Stimulated activated CD4-positive, alpha-beta T cell treated with anti-CD3 and anti-CD28 coated beads, Interleukin-4, amount 100 ng/mL, for 1 hour (primary cell): Measurements from ENCODE around the gene LDAF1.
"Not testable (repeated sequence)": the region's sequence is repeated elsewhere in the genome, so short reads cannot be mapped to it uniquely, and the experiment has no call there.

Experiments
- DNase-seq: peaks from one replicate; pipeline ENCODE4 v3.0.0-alpha.2; 2020

Gene LDAF1

DNA sequence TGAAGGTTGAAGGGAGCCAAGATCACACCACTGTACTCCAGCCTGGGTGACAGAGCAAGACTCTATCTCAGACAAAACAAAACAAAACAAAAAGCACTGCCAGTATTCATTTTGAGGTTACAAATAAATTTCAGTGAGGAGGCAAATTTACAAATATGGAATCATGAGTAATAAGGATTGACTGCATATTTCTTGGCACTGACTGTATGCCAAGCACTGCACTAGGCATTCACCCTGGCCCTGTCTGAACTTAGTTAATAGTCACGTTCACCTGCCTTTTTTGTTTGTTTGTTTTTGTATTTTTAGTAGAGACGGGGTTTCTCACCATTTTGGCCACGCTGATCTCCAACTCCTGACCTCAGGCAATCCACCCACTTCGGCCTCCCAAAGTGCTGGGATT, 5.1 kb downstream of the LDAF1 start:
- DNase-seq = no peak

DNA sequence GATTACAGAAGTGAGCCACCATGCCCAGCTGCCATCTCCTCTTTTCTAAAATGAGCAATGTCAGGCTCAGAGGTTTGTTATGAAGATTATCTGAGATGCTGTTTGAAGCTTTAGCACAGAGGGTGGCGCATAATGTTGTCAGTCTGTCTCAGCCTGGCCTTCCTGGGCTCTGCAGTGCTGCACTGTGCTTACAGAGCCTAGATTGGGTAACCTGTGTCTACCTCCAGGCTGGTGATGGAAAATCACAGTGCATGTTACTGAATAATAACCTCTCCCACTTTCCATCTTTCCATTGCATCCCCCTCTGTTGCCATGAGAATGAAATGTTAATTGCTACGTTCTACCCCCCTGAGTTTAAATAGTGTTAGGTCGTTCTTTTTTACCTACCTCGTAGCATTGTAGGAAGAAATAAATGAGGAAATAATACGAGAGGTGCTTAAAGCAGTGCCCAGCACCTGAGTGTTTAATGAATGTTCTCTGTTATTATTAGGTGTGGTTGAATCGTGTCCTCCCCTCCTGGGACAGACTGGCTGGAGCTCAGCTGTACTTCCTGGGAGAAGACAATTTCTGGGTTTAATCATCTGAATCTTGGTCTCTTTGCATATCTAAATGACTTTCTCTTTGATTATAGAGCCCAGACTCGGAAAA, 6.2 kb downstream of the LDAF1 start:
- no peak for DNase-seq

DNA sequence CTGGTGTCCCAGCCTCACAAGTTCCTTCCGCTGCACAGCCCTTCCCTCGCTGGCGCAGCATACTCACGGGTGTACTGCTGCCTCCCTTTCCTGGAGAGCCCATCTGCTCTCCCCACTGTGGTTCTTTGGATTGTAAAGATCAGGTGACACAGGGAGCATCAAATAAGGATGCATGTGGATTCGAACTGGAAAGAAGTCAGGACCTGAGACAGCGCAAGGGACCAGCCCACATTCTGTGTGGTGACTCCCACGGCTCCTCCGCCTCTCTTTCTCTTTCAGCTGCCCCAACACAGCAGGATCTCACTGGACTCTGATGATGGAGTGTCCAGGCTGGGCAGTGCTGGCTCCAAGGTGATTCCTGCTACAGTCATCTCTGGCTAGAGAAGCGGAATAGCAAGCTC, 8.1 kb downstream of the LDAF1 start:
- DNase-seq = no peak

DNA sequence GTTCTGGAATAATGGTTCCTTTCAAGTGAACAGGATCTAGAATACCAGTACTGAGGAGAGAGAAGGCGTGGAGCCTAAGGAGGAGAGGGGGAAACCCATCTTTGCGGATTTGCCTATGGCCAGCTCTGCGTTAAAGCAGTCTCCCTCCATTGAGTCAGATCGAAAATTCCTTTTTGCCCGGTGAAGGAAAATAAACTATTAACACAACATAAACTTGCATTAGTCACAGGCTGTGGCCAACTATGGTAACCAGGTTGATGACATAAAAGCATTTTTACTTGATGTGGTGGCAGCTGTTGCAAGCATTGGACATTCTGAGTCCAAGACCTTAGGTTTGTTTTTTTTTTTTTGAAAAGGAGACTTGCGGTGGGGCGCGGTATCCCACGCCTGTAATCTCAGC, 8.9 kb downstream of the LDAF1 start:
- DNase-seq = no peak

DNA sequence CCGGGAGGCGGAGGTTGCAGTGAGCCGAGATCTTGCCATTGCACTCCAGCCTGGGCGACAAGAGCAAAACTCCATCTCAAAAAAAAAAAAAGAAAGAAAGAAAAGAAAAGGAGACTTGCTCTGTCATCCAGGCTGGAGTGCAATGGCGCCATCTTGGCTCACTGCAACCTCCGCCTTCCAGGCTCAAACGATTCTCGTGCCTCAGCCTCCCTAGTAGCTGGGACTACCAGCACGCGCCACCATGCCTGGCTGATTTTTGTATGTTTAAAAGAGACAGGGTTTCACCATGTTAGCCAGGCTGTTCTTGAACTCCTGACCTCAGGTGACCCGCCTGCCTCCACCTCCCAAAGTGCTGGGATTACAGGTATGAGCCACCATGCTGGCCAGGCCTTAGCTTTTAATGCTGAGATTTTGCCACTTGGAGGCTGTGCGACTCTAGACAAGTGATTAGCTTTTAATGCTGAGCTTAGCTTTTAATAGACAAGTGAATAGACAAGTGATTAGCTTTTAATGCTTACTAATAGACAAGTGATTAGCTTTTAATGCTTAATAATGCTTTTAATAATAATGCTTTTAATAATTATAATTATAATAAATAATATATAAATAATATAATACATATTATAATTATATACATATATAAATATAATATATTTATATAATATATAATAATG, 9.6 kb downstream of the LDAF1 start:
- DNase-seq = no peak

DNA sequence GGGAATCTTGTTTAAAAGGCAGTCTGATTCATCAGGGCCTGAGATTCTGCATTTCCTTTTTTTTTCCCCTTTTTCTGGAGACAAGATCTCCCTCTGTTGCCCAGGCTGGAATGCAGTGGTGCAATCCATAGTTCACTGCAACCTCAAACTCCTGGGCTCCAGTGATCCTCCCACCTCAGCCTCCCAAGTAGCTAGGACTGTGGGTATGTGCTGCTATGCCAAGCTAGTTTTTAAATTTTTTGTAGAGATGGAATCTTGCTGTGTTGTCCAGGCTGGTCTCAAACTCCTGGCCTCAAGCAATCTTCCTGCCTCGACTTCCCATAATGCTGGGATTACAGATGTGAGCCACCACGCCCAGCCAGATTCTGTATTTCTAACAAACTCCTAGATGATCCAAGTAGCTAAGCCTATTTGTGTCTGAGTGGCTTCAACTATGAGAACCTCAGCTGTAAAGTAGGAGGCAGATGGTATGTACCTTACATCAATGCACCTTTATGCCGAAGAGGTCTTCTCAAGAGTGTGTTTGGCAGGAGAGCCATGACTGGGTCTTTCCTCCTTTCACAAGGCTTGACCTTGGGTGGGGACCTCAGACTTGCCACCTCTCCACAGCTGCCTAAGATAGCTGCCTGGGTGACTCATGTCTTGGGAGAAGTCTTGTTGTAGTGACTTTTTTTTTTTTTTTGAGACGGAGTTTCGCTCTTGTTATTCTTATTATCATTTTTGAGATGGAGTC, 10.9 kb downstream of the LDAF1 start:
- no peak for DNase-seq

DNA sequence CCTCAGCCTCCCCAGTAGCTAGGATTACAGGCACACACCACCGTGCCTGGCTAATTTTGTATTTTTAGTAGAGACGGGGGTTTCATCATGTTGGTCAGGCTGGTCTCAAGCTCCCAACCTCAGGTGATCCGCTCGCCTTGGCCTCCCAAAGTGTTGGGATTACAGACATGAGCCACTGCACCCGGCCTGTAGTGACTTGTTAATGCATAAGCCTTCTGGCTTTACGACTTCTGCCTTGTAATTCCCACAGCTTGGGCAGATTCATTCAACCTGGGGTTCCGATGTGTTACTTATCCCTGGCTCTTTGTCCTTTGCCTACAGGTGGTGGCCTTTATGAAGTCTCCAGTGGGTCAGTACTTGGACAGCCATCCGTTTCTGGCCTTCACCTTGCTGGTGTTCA, 11.6 kb downstream of the LDAF1 start:
- DNase-seq = not testable (repeated sequence)

DNA sequence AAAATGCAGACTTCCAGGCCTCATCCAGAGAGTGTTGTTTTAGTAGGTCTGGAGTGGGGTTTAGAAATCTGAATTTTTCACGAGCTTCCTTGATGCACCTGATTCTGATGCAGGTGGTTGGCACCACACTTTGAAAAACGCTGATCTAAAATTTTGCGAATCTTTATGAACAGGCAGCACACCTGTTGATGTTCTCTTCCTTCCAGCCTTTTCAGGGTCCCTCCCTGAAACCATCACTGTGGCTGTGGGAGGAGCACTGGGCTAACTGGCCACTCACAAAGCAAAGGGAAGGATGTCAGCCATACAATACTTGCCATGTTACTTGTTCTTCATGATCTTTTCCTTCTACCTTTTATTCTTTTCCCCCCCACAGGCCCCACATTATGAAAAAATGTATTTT, 14.2 kb downstream of the LDAF1 start:
- DNase-seq = no peak

DNA sequence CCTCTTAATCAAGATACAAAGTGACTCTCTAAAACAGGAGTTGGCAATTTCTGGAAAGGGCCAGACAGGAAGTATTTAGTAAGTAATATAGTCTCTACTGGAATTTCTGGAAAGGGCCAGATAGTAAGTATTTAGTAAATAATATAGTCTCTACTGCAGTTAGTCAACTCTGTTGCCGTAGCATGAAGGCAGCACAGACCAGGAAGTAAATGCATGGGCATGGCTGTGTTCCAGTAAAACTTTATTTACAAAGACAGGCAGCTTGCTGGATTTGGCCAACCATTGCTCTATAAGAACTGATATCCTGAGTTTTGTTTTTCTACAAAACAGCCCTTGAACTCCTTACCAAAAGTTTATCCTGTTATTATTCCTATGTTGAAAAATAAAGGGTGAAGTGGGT, 16.9 kb downstream of the LDAF1 start:
- no peak for DNase-seq

DNA sequence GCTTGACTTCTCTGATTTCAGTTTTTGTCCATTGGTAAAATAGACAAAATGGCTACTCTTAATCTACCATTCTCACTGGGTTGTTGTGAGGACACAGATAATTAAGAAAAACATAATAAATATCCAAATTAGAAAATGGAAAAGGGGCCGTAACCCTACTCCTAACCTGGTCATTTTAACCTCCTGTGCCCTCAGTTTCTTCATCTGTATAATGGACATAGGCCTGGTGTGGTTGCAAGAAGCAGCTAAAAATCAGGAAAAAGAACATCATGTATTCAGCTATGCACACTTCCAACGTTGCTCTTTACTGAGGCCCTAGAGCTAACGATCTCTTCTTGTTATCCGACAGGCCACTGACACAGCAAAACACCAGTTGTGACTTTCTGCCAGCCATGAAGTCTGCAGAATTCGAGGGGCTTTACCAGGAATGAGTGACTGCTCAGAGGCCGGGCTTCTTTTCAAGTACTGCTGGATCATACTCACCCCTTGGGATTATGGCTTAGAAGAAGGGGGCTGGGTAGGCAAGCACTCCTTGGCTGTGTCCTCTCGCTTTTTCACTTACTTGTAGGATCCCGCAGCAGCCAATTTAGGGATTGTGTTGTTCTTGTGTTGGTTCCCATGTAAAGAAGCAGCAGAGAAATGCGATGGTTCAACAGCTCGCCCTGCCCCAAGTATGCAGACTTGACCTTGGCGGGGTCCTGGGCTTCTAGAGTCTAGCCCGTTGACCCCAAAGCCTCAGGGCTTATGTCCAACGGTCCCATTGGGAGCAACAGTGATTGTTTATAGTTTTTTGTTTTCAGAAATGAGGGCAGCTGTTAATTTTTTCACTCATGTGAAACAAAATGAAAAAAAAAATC, 20.9 kb downstream of the LDAF1 start:
- no peak for DNase-seq

DNA sequence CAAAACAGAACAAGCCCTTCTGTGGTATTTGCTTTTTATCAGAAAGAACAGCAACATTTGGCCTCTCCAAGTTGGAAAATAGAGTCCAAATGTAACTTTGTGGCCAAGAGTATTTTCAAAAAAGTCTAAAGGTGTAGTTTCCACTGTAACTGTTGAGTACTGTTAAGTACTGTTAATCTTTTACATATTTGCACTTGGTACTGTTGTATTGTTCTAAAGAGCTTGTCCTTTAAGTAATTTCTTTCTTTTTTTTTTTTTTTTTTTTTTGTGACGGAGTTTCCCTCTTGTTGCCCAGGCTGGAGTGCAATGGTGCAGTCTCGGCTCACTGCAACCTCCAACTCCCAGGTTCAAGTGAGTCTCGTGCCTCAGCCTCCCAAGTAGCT, 21.5 kb downstream of the LDAF1 start:
- DNase-seq = no peak

DNA sequence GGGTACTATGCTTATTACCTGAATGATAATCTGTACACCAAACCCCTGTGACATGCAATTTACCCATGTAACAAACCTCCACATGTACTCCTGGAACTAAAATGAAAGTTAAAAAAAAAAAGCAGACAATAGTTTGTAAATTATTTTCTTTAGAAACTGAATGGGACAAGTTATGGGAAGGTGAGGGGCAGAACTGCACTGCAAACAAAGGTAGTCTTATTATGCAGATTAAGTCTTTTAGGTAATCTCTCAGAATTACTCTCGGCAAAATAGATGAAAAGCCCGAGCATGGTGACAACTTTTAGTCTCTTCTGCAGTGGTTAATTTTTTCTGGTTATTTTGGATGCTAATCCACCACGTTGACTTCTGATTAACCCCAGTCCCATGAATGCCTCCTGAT, 25.5 kb downstream of the LDAF1 start:
- DNase-seq = no peak

DNA sequence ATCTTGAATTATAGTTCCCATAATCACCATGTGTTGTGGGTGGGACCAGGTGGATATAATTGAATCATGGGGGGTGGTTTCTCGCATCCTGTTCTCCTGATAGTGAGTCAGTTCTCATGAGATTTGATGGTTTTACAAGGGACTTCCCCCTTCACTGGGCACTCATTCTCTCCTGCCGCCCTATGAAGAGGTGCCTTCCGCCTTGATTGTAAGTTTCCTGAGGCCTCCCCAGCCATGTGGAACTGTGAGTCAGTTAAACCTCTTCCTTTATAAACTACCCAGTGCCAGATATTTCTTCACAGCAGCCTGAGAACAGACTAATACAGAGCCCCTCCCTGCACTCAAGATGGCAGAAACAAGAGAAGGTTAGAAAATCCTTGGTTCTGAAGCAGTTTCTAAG, 26.4 kb downstream of the LDAF1 start:
- no peak for DNase-seq

DNA sequence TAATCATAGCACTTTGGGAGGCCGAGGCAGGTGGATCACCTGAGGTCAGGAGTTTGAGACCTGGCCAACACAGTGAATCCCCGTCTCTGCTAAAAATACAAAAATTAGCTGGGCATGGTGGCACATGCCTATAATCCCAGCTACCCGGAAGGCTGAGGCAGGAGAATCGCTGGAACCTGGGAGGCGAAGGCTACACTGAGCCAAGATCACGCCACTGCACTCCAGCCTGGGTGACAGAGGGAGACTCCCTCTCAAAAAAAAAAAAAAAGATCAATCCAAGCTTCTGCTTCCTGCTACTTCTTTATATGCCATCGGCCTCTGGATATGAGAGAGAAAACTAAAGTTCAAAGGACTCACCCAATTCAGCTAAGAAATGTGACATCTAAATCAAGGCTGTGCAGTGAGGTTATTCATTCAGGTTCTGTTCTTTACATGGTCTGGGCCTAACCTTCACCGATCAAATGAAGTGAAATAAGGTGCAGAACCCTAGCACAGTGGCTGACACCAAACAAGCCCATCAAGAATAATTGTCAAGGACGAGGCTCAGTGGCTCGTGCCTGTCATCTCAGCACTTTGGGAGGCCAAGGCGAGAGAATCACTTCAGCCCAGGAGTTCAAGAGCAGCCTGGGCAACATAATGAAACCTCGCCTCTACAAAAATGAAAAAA, 27.3 kb downstream of the LDAF1 start:
- no peak for DNase-seq

DNA sequence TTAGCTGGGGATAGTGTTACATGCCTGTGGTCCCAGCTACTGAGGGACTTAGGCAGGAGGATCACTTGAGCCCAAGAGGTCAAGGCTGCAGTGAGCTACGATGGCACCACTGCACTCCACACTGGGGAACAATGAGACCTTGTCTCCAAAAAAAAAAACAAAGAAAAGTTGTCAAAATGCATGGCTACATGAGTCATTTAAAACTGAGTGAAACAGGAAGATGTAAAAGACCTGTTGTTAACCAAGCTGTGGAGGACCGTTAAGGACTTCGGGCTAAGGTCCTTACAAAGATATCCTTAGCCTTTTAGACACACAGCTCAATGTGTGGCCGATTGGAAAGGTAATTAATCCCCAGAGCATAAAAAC, 27.8 kb downstream of the LDAF1 start:
- DNase-seq = no peak

DNA sequence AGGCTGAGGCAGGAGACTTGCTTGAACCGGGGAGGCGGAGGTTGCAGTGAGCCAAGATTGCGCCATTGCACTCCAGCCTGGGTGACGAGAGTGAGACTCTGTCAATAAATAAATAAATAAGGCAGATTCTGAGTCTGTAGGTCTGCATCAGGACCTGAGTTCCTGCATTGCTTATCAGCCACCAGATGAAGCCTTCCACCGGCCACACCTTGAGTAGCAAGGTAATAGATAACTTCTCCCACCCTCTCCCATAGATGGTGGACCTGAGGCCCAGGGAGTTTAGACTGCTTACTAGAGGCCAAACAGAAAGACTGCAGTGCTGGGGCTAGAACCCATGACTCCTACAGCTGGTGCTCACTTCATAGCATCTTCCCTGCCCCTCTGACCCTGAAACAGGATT, 30.8 kb downstream of the LDAF1 start:
- DNase-seq = no peak

DNA sequence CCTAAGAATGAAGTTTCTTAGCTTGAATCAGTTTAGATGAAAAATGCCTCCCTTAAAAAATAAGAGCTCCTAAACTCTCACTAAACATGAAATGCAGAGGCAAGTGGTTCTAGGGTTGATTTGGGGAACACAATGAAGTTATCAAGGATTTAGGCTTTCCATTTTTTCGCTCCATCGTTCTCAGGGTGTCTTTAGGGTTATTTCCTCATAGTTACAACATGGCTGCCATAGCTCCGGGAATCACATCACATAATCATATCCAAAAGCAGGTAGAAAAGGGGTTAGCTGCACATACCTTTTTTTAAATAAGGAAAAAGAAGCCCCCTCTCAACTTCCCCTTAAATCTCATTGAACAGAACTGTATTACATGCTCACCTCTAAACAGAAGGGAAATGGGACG, 31.5 kb downstream of the LDAF1 start:
- DNase-seq = no peak

DNA sequence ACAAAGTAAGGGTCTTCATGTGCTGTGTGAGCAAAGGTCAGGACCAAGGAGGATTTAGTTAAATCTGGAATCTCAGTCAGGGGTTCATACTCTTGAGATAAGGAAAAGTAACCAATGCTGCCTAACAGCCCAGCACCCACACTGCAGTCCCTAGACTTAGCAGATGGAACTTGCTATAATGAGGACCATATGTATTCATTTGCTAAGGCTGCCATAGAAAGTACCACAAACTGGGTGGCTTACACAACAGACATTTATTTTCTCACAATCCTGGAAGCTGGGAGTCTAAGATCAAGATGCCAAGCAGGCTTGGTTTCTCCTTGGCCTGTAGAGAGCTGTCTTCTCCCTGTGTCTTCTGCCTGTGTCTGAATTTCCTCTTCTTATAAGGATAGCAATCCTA, 32.1 kb downstream of the LDAF1 start:
- no peak for DNase-seq

DNA sequence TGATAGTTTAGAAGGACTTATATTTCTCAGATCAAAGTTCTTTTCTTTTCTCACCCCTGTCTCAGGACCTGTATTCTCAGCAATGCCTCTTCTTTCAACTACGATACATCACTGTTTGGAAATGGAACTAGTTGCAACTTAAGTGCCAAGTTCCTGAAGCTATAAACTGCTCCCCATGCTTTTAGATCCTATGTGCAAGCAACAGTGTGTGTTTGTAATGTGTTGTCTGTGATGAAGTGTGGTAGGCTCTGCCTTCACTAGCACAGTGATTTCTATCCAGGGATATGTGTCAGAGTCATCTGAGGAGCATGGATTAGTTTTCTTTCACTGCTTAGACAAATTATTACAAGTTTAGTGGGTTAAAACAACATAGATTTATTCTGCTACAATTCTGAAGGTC, 34.5 kb downstream of the LDAF1 start:
- DNase-seq = no peak

DNA sequence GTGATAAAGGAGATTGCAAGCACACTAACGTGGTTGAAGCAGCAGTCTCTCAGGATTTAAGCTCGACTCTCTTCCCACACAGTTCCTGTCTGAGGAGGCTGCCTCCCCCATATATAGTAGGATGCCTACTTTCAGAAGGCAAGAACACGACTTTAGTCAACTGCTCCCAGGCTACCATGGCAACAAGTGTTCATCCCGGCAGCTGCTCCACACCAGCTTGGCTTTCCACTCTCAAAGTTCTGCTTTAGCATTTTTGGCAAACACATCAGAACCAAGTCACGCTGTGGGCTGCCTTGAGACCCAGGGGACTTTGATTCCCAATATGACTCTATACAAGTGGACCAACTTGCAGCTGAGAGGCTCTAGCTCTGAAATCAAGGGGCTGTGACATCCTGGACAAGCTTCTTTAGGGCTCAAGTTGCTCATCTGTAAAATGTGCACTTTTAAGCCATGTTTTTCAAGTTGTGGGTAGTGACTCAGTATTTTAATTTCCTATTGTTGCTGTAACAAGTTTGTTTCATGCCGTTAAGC, 36.4 kb downstream of the LDAF1 start:
- no peak for DNase-seq

DNA sequence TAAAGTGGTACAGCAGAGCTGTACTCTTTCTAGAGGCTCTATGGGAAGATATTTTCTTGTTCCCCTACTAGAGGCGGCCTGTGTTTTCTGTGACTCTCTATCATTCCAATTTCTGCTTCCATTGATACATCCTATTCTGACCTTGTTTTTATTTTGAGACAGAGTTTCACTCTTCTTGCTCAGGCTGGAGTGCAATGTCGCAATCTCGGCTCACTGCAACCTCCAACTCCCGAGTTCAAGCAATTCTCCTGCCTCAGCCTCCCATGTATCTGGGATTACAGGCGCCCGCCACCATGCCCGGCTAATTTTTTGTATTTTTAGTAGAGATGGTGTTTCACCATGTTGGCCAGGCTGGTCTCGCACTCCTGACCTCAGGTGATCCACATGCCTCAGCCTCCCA, 36.9 kb downstream of the LDAF1 start:
- DNase-seq = not testable (repeated sequence)

DNA sequence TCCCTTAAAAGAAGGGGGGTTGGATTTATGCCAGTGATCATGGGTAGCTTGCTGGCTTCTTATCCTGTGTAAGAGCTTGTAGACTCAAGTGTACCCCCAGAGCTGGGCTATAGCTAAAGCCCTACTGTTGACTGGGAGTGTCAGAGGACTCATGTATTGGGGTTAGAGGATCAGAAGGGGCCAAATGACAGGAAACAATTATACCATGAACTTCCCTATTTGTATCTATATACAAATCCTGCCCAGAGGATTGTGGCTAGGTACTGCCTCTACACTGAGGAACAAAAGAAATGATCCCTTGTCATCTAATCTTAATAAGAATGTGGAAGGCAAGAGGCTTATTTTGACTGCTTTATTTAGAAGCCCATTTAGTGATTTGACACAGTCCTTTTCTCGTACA, 38.6 kb downstream of the LDAF1 start:
- no peak for DNase-seq

DNA sequence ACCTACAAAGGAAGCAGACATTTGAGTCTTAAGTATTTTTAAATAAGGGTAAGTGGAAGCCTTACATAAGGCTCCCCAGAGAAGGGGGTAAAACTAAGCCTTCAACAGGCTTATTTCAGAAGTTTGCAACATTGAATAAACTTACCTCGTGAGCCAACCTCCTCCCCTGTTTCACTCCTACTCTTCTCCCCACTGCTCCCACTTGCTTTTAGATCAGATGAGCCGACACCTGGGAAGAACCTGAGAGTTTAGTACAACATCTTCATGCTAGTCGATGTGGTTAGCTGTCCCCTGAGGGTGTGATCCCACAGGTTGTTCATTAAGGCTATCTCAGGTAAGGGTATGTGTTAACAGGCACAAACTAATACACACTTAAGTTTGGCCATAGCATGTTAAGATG, 39.1 kb downstream of the LDAF1 start:
- no peak for DNase-seq
